ENCODE measurements around the gene FGFBP2.

FGFBP2 gene

DNA sequence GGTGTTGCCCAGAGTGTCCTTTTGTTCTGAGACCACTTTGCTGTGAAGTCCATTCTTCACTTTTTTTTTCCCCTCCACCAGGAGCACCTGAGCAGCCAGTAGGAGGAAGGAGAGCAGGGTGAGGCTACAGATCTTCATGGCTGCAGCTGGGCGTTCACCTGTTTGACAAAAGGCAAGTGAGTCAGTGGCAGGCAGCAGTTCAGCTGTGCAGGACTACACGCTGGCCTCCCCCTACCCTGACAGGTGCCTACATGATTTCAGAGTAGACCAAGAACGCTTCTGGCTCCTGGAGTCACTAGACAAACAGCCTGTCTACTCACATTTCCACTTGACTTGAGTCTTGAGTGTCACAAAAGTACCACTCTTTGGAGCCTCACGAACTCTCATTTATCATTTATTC, 26.5 kb downstream of the FGFBP2 start:
- in situ Hi-C loops (cut with MboI; ENCODE audit: low sequenced_read_pairs, unreplicated experiment), result no loop called here
- no peak for DNase-seq (ENCODE audit: low spot score)
- TF ChIP-seq, protein P1, sequence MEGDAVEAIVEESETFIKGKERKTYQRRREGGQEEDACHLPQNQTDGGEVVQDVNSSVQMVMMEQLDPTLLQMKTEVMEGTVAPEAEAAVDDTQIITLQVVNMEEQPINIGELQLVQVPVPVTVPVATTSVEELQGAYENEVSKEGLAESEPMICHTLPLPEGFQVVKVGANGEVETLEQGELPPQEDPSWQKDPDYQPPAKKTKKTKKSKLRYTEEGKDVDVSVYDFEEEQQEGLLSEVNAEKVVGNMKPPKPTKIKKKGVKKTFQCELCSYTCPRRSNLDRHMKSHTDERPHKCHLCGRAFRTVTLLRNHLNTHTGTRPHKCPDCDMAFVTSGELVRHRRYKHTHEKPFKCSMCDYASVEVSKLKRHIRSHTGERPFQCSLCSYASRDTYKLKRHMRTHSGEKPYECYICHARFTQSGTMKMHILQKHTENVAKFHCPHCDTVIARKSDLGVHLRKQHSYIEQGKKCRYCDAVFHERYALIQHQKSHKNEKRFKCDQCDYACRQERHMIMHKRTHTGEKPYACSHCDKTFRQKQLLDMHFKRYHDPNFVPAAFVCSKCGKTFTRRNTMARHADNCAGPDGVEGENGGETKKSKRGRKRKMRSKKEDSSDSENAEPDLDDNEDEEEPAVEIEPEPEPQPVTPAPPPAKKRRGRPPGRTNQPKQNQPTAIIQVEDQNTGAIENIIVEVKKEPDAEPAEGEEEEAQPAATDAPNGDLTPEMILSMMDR (IDR thresholded peaks at IDR 0.05; ENCODE audit: borderline replicate concordance, control extremely low read depth, extremely low read depth, insufficient read depth, missing control alignments), result no peak

DNA sequence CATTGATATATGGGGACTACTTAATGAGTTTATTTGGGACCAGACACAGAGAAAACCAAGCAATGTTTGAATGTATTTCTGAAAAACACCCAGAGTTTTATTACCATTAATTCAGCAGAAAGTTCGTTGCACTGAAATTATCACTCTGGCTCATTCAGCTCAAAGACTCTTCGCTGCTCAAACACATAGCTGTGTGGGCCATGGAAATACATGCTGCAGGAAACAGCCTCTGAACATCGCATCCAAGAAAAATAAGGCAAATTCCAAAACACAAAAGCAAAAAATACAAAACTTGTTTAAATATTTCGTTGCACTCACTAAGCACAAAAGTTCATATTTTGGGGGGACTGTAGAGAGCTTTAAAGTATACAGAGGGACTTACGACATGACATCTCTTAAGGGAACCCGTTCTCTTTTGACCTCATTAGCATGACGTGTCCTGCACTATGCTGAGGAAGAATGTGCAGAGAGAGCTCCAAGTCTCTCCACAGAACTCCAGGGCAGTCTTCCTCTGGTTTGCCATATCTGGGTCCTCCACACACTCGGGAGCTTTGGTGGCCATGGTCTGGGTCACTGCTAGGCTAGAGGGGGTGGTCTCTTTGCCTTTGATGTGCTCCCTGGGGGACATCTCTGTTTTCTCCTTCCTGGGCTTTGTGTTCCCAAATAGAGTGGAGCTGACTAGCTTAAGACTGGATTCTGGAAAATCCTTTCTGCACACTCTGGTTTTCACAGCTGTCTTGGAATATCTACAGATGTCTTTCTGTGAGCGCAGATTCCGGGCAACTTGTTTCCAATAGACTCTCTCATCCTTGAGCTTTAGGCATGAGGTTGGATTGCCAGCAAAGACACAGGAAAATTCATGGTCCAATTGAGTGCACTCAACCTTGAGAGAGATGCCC, 27.2 kb downstream of the FGFBP2 start:
- in situ Hi-C loops (cut with MboI; ENCODE audit: low sequenced_read_pairs, unreplicated experiment), result no loop called here
- DNase-seq (ENCODE audit: low spot score), result no peak
- TF ChIP-seq, protein P1 (IDR thresholded peaks at IDR 0.05; ENCODE audit: borderline replicate concordance, control extremely low read depth, extremely low read depth, insufficient read depth, missing control alignments), result no peak

DNA sequence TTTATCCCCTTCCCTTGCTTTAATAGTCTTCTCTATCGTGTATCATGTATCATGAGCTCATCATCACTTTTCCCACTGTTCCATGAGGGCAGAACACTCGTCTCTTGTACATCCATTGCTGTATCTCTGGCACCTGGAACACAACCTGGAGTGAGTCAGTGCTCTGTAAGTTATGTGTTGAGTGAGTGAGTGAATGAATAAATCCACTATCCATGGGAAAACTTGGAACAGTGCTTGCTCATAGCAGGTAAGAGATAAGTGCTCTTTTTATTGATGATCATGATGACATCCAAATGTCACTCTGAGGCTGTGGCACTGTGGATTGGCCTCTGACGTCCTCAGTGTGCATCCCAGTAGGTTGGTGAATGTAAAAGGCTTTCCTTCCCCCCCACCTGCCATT, 28.7 kb downstream of the FGFBP2 start:
- TF ChIP-seq, protein P1 (IDR thresholded peaks at IDR 0.05; ENCODE audit: borderline replicate concordance, control extremely low read depth, extremely low read depth, insufficient read depth, missing control alignments), result no peak
- no peak for DNase-seq (ENCODE audit: low spot score)
- in situ Hi-C loops (cut with MboI; ENCODE audit: low sequenced_read_pairs, unreplicated experiment), result no loop called here

DNA sequence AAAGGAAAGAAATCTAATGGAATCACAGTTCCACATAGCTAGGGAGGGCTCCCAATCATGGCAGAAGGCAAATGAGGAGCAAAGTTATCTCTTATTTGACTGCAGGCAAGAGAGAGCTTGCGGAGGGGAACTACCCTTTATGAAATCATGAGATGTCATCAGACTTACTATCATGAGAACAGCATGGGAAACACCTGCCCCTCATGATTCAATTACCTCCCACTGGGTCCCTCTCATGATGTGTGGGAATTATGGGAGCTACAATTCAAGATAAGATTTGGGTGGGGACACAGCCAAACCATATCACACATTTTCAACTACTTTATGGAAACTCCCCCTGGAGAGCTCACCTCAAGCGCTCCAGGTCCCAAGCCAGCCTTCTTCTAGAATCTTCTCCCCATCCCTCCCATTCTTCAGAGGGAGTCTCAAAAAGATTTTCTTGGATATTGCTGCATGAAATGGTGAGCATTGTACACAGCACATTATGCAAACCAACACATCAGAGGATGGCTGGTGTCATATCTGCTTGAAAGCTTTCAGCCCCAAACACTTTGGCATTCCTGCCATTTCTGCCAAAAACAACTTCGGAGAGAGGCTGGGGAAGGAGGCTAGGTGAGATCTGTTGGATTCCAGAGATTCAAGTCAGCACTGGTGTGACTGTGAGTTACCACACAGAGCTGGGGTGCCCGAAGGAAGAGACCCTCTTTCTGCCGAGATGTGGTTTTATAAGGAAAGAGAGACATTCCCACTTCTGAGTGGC, 31.3 kb downstream of the FGFBP2 start:
- in situ Hi-C loops (cut with MboI; ENCODE audit: low sequenced_read_pairs, unreplicated experiment), result no loop called here
- DNase-seq (ENCODE audit: low spot score), result no peak
- TF ChIP-seq, protein P1 (IDR thresholded peaks at IDR 0.05; ENCODE audit: borderline replicate concordance, control extremely low read depth, extremely low read depth, insufficient read depth, missing control alignments), result no peak

DNA sequence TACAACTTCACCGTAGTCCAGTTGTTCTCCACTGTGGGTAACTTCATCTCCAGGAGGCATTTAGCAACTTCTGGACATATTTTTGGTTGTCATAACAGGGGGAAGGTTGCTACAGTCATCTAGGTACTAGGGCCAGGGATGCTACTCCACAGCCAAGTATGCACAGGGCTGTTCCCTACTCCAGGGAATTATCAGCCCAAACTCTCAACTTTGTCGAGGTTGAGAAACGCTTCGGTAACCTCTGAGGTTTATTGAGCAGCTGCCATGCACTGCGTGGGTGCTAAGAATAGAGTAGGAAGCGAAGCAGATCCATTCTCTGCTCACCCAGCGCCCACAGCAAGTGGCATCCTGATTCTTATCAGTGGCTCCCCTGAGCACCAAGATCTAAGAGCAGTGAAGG, 32.7 kb downstream of the FGFBP2 start:
- TF ChIP-seq, protein P1 (IDR thresholded peaks at IDR 0.05; ENCODE audit: borderline replicate concordance, control extremely low read depth, extremely low read depth, insufficient read depth, missing control alignments), result no peak
- in situ Hi-C loops (cut with MboI; ENCODE audit: low sequenced_read_pairs, unreplicated experiment), result no loop called here
- DNase-seq (ENCODE audit: low spot score), result no peak

DNA sequence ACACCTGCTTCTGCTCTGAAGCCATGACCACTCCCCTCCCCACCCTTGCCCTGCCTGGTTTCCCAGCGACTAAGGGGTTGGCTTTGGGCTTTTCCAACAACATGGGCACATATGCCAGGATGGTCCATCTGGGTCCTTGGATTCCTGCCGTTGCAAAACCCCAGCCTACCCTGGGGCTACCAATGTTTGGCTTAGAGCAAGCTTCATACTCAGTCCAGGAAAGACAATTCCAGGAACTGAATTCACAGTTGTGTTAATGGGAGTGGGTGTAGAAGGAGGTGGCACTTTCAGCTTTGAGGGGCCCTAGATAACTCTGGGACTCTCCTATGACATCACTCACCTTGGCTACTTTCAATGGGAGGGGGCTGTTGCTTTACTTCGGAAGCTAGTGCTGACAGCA, 33.4 kb downstream of the FGFBP2 start:
- TF ChIP-seq, protein P1 (IDR thresholded peaks at IDR 0.05; ENCODE audit: borderline replicate concordance, control extremely low read depth, extremely low read depth, insufficient read depth, missing control alignments), result no peak
- DNase-seq (ENCODE audit: low spot score), result no peak
- in situ Hi-C loops (cut with MboI; ENCODE audit: low sequenced_read_pairs, unreplicated experiment), result no loop called here

All from GM13976 (cell line).